Measurements from ENCODE around the gene NCKAP5. TPM values are rescaled to one million over a fixed set of nuclear protein-coding genes. Genes with fewer than 3 reads are reported as not detected.
A peak's percentile ranks its signal among the peaks of the same experiment; 100 is the strongest.

NCKAP5 gene
- total and polyA plus RNA-seq, 2 donors (not counting 1 experiment from before 2014, with no cell fraction given), result not detected

- WGBS (ENCODE audit: insufficient coverage), result 80% methylated on average over 1 of the region's 4 CpGs
- ATAC-seq (ENCODE audit: low read depth), result no peak
- Histone ChIP-seq H4K20me1 (ENCODE audit: control insufficient read depth, insufficient read depth, low read length, poor library complexity, severe bottlenecking) (no peaks in the 10 kb centered on the region), H3K36me3 (replicated peaks in 1 of 2; ENCODE audit: control extremely low read depth in 1 of 2, control insufficient read depth in 1 of 2, extremely low read depth in 1 of 2, insufficient read depth in 2 of 2, low read length in 1 of 2) (no peaks in the 10 kb centered on the region), H3K9me3 (ENCODE audit: control extremely low read depth in 1 of 3, control insufficient read depth in 2 of 3, insufficient read depth in 1 of 3, low read length in 2 of 3) (peaks cover 0 to 3% (median 0%) of the 10 kb centered on the region in 3 donors), H2AFZ (ENCODE audit: insufficient read depth, low read depth, low read length, poor library complexity, severe bottlenecking) (no peak overlapping the region), H3K79me2 (ENCODE audit: control insufficient read depth, insufficient read depth, low read length) (no peaks in the 10 kb centered on the region), H3K27ac (ENCODE audit: low read length in 2 of 2) (no peak overlapping the region), H3K4me1 (ENCODE audit: control insufficient read depth in 2 of 2, insufficient read depth in 2 of 2, low read length in 2 of 2) (peaks cover 10% of the 10 kb centered on the region in 2 donors), H3K4me3 (ENCODE audit: control extremely low read depth in 1 of 5, extremely low read depth in 1 of 5, insufficient read depth in 1 of 5, low read depth in 2 of 5, low read length in 4 of 5) (no peak overlapping the region), H3K4me2 (replicated peaks; ENCODE audit: low read depth, low read length, poor library complexity, severe bottlenecking) (no peak overlapping the region), H3K9ac (ENCODE audit: low read length) (no peak overlapping the region), H3K27me3 (replicated peaks in 1 of 4; ENCODE audit: control extremely low read depth in 1 of 4, control insufficient read depth in 3 of 4, insufficient read depth in 4 of 4, low read length in 3 of 4) (no peaks in the 10 kb centered on the region)
- ChIA-PET CTCF (no interaction called here), POLR2A (no interaction called here)
- intact Hi-C loops (cut with micrococcal nuclease), result no loop called here
- Mint-ChIP-seq H3K9me3 (ENCODE audit: insufficient read depth) (no peaks in the 10 kb centered on the region), H3K4me1 (peaks cover 18% of the 10 kb centered on the region), H3K4me3 (no peak overlapping the region), H3K27me3 (peaks cover 5% of the 10 kb centered on the region), H3K27ac (no peak overlapping the region)
- TF ChIP-seq EZH2 (IDR thresholded peaks at IDR 0.05; ENCODE audit: borderline replicate concordance, insufficient read depth, low read depth, low read length, poor library complexity, severe bottlenecking) (no peak), CTCF (IDR thresholded peaks at IDR 0.05) (no peak)
- DNase-seq, result no peak
These were observed 320.0 kb downstream of the NCKAP5 start for GRCh38 chr2:133248264-133248663.

DNA sequence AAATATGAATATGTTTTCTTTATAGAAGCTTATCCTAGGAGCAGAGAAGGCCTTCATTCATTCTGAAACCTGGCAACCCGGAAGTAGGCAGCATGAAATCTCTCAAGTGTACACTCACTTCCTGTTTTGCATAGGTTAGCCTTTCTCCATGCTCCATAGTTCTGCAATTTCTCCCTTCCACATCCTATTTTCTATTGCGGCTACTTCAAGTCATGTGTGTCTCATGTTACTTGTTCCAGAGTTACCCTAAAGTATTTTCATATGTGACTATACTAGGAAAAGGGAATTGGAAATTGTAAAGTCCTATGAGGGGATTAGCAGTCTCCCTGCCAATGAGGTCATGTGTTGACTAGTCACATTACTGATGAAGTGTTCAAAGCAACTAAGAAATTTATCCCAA lies 320.6 kb downstream of the NCKAP5 start:
- ChIA-PET POLR2A (no interaction called here), CTCF (no interaction called here)
- no peaks in the 10 kb centered on the region for H3K9me3 Mint-ChIP-seq (ENCODE audit: insufficient read depth)
- Histone ChIP-seq H3K9ac (ENCODE audit: low read length) (no peak overlapping the region), H3K27ac (ENCODE audit: low read length in 2 of 2) (no peak overlapping the region), H3K4me3 (ENCODE audit: control extremely low read depth in 1 of 5, extremely low read depth in 1 of 5, insufficient read depth in 1 of 5, low read depth in 2 of 5, low read length in 4 of 5) (no peak overlapping the region), H3K9me3 (ENCODE audit: control extremely low read depth in 1 of 3, control insufficient read depth in 2 of 3, insufficient read depth in 1 of 3, low read length in 2 of 3) (peaks cover 0 to 3% (median 0%) of the 10 kb centered on the region in 3 donors), H4K20me1 (ENCODE audit: control insufficient read depth, insufficient read depth, low read length, poor library complexity, severe bottlenecking) (no peaks in the 10 kb centered on the region), H2AFZ (ENCODE audit: insufficient read depth, low read depth, low read length, poor library complexity, severe bottlenecking) (no peak overlapping the region), H3K79me2 (ENCODE audit: control insufficient read depth, insufficient read depth, low read length) (no peaks in the 10 kb centered on the region), H3K36me3 (replicated peaks in 1 of 2; ENCODE audit: control extremely low read depth in 1 of 2, control insufficient read depth in 1 of 2, extremely low read depth in 1 of 2, insufficient read depth in 2 of 2, low read length in 1 of 2) (no peaks in the 10 kb centered on the region), H3K4me2 (replicated peaks; ENCODE audit: low read depth, low read length, poor library complexity, severe bottlenecking) (peak overlapping the region; percentile 2), H3K27me3 (replicated peaks in 1 of 4; ENCODE audit: control extremely low read depth in 1 of 4, control insufficient read depth in 3 of 4, insufficient read depth in 4 of 4, low read length in 3 of 4) (no peaks in the 10 kb centered on the region), H3K4me1 (ENCODE audit: control insufficient read depth in 2 of 2, insufficient read depth in 2 of 2, low read length in 2 of 2) (peaks cover 10% of the 10 kb centered on the region in 2 donors)
- WGBS (ENCODE audit: insufficient coverage), result 0% methylated on average over 1 of the region's 2 CpGs
- H3K27me3 Mint-ChIP-seq, result peaks cover 5% of the 10 kb centered on the region
- no peak overlapping the region for H3K27ac Mint-ChIP-seq
- peak; percentile 58 for ATAC-seq (ENCODE audit: low read depth)
- intact Hi-C loops (cut with micrococcal nuclease), result no loop called here
- TF ChIP-seq EZH2 (IDR thresholded peaks at IDR 0.05; ENCODE audit: borderline replicate concordance, insufficient read depth, low read depth, low read length, poor library complexity, severe bottlenecking), result no peak
- TF ChIP-seq CTCF (IDR thresholded peaks at IDR 0.05), result no peak
- DNase-seq, result peak; percentile 46
- H3K4me3 Mint-ChIP-seq, result no peak overlapping the region
- peaks cover 18% of the 10 kb centered on the region for H3K4me1 Mint-ChIP-seq
